ENCODE measurements around the gene FILIP1L. TPM values are rescaled to one million over a fixed set of nuclear protein-coding genes. Genes with fewer than 3 reads are reported as not detected.

The FILIP1L gene
- total and polyA plus RNA-seq, 12 donors: 5.3 to 33.2 (median 17.4) TPM

- H3K9me3 ChIP-seq (replicated peaks in 1 of 3): no peaks in the 10 kb centered on the region
- H3K4me3 ChIP-seq: no peak overlapping the region
- WGBS, 4 donors: 92 to 100% (median 99%) methylated on average over 1 of the region's 1 CpG
- H3K4me1 ChIP-seq (replicated peaks in 1 of 2): no peaks in the 10 kb centered on the region
- H3K27me3 ChIP-seq: no peaks in the 10 kb centered on the region
- no peak for DNase-seq
- H3K27ac ChIP-seq: no peak overlapping the region
- H3K36me3 ChIP-seq (replicated peaks in 1 of 2): no peaks in the 10 kb centered on the region
- no peak for TF ChIP-seq POLR2A (IDR thresholded peaks at IDR 0.05)
- TF ChIP-seq CTCF (IDR thresholded peaks at IDR 0.05): no peak
- intact Hi-C loops (cut with DNase I): no loop called here
Observed at GRCh38 chr3:99990179-99990578, 124.1 kb downstream of the FILIP1L start.

DNA sequence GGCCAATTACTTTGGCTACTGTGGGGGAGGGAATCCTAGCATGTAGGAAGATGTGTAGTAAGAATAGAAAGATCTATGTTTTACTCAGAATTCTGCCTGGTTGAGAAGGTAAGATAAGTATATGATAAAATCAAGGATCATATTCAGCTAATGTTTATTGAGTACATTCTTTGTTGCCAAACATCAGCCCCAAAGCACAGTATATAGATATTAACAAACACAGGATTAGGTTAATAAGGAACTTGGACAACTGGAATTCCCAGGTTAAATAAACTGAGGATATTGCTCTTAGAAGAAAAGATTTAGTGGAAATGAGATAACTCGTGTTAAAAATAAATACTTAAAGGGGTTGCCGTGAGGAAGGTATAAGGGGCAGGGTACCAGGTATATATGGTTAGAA lies 129.6 kb downstream of the FILIP1L start:
- Histone ChIP-seq H3K27me3 (no peaks in the 10 kb centered on the region), H3K27ac (no peak overlapping the region), H3K4me1 (replicated peaks in 1 of 2) (no peaks in the 10 kb centered on the region), H3K36me3 (replicated peaks in 1 of 2) (no peaks in the 10 kb centered on the region), H3K4me3 (no peak overlapping the region), H3K9me3 (replicated peaks in 1 of 3) (no peaks in the 10 kb centered on the region)
- TF ChIP-seq POLR2A (IDR thresholded peaks at IDR 0.05): no peak
- no peak for TF ChIP-seq CTCF (IDR thresholded peaks at IDR 0.05)
- intact Hi-C loops (cut with DNase I): no loop called here
- DNase-seq: no peak
- WGBS, 4 donors: 89 to 96% (median 94%) methylated on average over 2 of the region's 2 CpGs

GRCh38 chr3:99984139-99984538 lies 130.2 kb downstream of the FILIP1L start:
- no peak for DNase-seq
- intact Hi-C loops (cut with DNase I): no loop called here

GRCh38 chr3:99982650-99983049 lies 131.7 kb downstream of the FILIP1L start:
- TF ChIP-seq POLR2A (IDR thresholded peaks at IDR 0.05) (no peak), CTCF (IDR thresholded peaks at IDR 0.05) (no peak)
- WGBS, 4 donors: 96 to 98% (median 97%) methylated on average over 2 of the region's 2 CpGs
- DNase-seq: no peak
- Histone ChIP-seq H3K9me3 (replicated peaks in 1 of 3) (no peaks in the 10 kb centered on the region), H3K27ac (no peak overlapping the region), H3K27me3 (no peaks in the 10 kb centered on the region), H3K4me3 (no peak overlapping the region), H3K4me1 (replicated peaks in 1 of 2) (no peaks in the 10 kb centered on the region), H3K36me3 (replicated peaks in 1 of 2) (no peaks in the 10 kb centered on the region)
- intact Hi-C loops (cut with DNase I): no loop called here

More at GRCh38 chr3:99984139-99984538, 130.2 kb downstream of the FILIP1L start:
- Histone ChIP-seq H3K4me1 (replicated peaks in 1 of 2) (no peaks in the 10 kb centered on the region), H3K4me3 (no peak overlapping the region), H3K27ac (no peak overlapping the region), H3K27me3 (no peaks in the 10 kb centered on the region), H3K36me3 (replicated peaks in 1 of 2) (no peaks in the 10 kb centered on the region), H3K9me3 (replicated peaks in 1 of 3) (no peaks in the 10 kb centered on the region)
- no peak for TF ChIP-seq CTCF (IDR thresholded peaks at IDR 0.05)
- TF ChIP-seq POLR2A (IDR thresholded peaks at IDR 0.05): no peak

Data from adrenal gland (tissue), 12 donors.